Activated T-cell treated with anti-CD3 and anti-CD28 coated beads, Interleukin-2, amount 50 U/mL, for 48 hours (primary cell): ENCODE data around the gene GHRHR.

Source experiments
- DNase-seq, 2 experiments: peaks; one replicate each; pipeline ENCODE4 v3.0.0-alpha.2; 2020

The GHRHR gene

GRCh38 chr7:31017032-31017675 lies 53.4 kb downstream of the GHRHR start:
- DNase-seq, result no peak

- DNase-seq, result no peak
Measured at GRCh38 chr7:31017721-31018120, 54.0 kb downstream of the GHRHR start.

- DNase-seq, result no peak
Measured at GRCh38 chr7:31019509-31019908, 55.8 kb downstream of the GHRHR start.

- no peak for DNase-seq
Measured at GRCh38 chr7:31020161-31020560, 56.4 kb downstream of the GHRHR start.

GRCh38 chr7:31020652-31021051 lies 56.9 kb downstream of the GHRHR start:
- DNase-seq, result no peak

GRCh38 chr7:31022117-31022516 lies 58.4 kb downstream of the GHRHR start:
- DNase-seq, result no peak

GRCh38 chr7:31022726-31023125 lies 59.0 kb downstream of the GHRHR start:
- no peak for DNase-seq

- no peak for DNase-seq
Measured at GRCh38 chr7:31023877-31024276, 60.1 kb downstream of the GHRHR start.

GRCh38 chr7:31027161-31027965 lies 63.6 kb downstream of the GHRHR start:
- peak in 1 of 2 experiments; percentile 21 for DNase-seq

- DNase-seq, result no peak
Measured at GRCh38 chr7:31028006-31028405, 64.3 kb downstream of the GHRHR start.

GRCh38 chr7:31028417-31028992 lies 64.8 kb downstream of the GHRHR start:
- no peak for DNase-seq
